HEK293 (cell line): ENCODE data around the gene CYP26B1.

Experiments
- CTCF ChIA-PET: fragments of 350-600 bp; formaldehyde crosslinking; extraction: SDS; loops from one replicate; lab custom pipeline; 2021; ENCODE audit warnings: antibody characterized with exemption; lab: Yijun Ruan, JAX
- POLR2A ChIA-PET: fragments of 300-600 bp; formaldehyde crosslinking; extraction: SDS; loops from one replicate; lab custom pipeline; 2020; ENCODE audit warnings: antibody characterized with exemption, inconsistent platforms; lab: Yijun Ruan, JAX
- H3K27ac ChIP-seq: fragments of 200-500 bp; sonication (Bioruptor generic); 2 replicates; pipeline ENCODE4 v1.5.1; 2014; ENCODE audit warnings: low read depth, low read length, control low read depth, inconsistent platforms; ENCODE audit errors: extremely low read depth
- H3K36me3 ChIP-seq, 2 experiments: fragments of 200-500 bp in 1 of 2; sonication (Bioruptor generic) in 1 of 2; 1 replicate in 1 of 2; 2 replicates in 1 of 2; pipeline ENCODE4 v1.5.1; 2014 to 2017; ENCODE audit warnings: inconsistent platforms in 2 of 2, low read length in 2 of 2; ENCODE audit not compliant: control insufficient read depth in 2 of 2, insufficient read depth in 1 of 2
- H3K4me1 ChIP-seq: fragments of 200-500 bp; sonication (Bioruptor generic); 2 replicates; pipeline ENCODE4 v1.5.1; 2014; ENCODE audit warnings: mild to moderate bottlenecking, low read length, inconsistent platforms; ENCODE audit not compliant: control insufficient read depth, insufficient read depth
- H3K4me3 ChIP-seq: 2 replicates; pipeline ENCODE4 v1.5.1; 2011; ENCODE audit warnings: low read depth, mild to moderate bottlenecking, control low read depth, low read length, moderate library complexity
- H3K9me3 ChIP-seq: fragments of 200-500 bp; sonication (Bioruptor generic); 2 replicates; pipeline ENCODE4 v1.5.1; 2014; ENCODE audit warnings: low read depth, low read length, inconsistent platforms; ENCODE audit not compliant: control insufficient read depth, insufficient read depth
- AEBP2 ChIP-seq: fragments of 450-650 bp; formaldehyde crosslinking; IDR thresholded peaks from 2 replicates; pipeline ENCODE4 v1.5.1; 2016; ENCODE audit warnings: missing biosample characterization, missing genetic modification characterization, borderline replicate concordance
- MZF1 ChIP-seq: fragments of 450-650 bp; formaldehyde crosslinking; IDR thresholded peaks from 2 replicates; pipeline ENCODE4 v1.5.1; 2017; ENCODE audit warnings: missing biosample characterization, missing genetic modification characterization, borderline replicate concordance
- OVOL3 ChIP-seq: fragments of 450-650 bp; formaldehyde crosslinking; IDR thresholded peaks from 2 replicates; pipeline ENCODE4 v1.5.1; 2016; ENCODE audit warnings: missing biosample characterization, missing genetic modification characterization
- PATZ1 ChIP-seq: fragments of 450-650 bp; formaldehyde crosslinking; IDR thresholded peaks from 2 replicates; pipeline ENCODE4 v1.5.1; 2016; ENCODE audit warnings: missing biosample characterization, missing genetic modification characterization
- REPIN1 ChIP-seq: fragments of 450-650 bp; formaldehyde crosslinking; IDR thresholded peaks from 2 replicates; pipeline ENCODE4 v1.5.1; 2017; ENCODE audit warnings: missing biosample characterization, missing genetic modification characterization, low read depth
- SALL2 ChIP-seq: fragments of 450-650 bp; formaldehyde crosslinking; IDR thresholded peaks from 2 replicates; pipeline ENCODE4 v1.5.0; 2017; ENCODE audit warnings: missing biosample characterization, mild to moderate bottlenecking, missing genetic modification characterization, borderline replicate concordance
- SP2 ChIP-seq: fragments of 450-650 bp; formaldehyde crosslinking; IDR thresholded peaks from 2 replicates; pipeline ENCODE4 v1.5.1; 2016; ENCODE audit warnings: missing biosample characterization, missing genetic modification characterization
- SP3 ChIP-seq: fragments of 450-650 bp; formaldehyde crosslinking; IDR thresholded peaks from 2 replicates; pipeline ENCODE4 v1.5.1; 2016; ENCODE audit warnings: missing biosample characterization, missing genetic modification characterization
- YY2 ChIP-seq: fragments of 450-650 bp; formaldehyde crosslinking; IDR thresholded peaks from 2 replicates; pipeline ENCODE4 v1.5.1; 2016; ENCODE audit warnings: missing biosample characterization, missing genetic modification characterization
- ZBTB1 ChIP-seq: fragments of 450-650 bp; formaldehyde crosslinking; IDR thresholded peaks from 2 replicates; pipeline ENCODE4 v1.5.1; 2016; ENCODE audit warnings: missing biosample characterization, missing genetic modification characterization
- ZFP41 ChIP-seq: fragments of 450-650 bp; formaldehyde crosslinking; IDR thresholded peaks from 2 replicates; pipeline ENCODE4 v1.5.1; 2016; ENCODE audit warnings: missing biosample characterization, missing genetic modification characterization, borderline replicate concordance
- ZNF157 ChIP-seq: fragments of 450-650 bp; formaldehyde crosslinking; IDR thresholded peaks from 2 replicates; pipeline ENCODE4 v1.5.1; 2016; ENCODE audit warnings: missing biosample characterization, missing genetic modification characterization
- ZNF184 ChIP-seq: fragments of 450-650 bp; IDR thresholded peaks from 2 replicates; pipeline ENCODE4 v1.5.1; 2018; ENCODE audit warnings: missing biosample characterization, mild to moderate bottlenecking, missing genetic modification characterization
- ZNF211 ChIP-seq: fragments of 450-650 bp; formaldehyde crosslinking; IDR thresholded peaks from 2 replicates; pipeline ENCODE4 v1.5.1; 2016; ENCODE audit warnings: low read depth, missing biosample characterization, missing genetic modification characterization
- ZNF280D ChIP-seq: fragments of 450-650 bp; formaldehyde crosslinking; IDR thresholded peaks from 2 replicates; pipeline ENCODE4 v1.5.1; 2016; ENCODE audit warnings: missing biosample characterization, missing genetic modification characterization
- ZNF433 ChIP-seq: fragments of 450-650 bp; formaldehyde crosslinking; IDR thresholded peaks from 2 replicates; pipeline ENCODE4 v1.5.1; 2016; ENCODE audit warnings: missing biosample characterization, missing genetic modification characterization, low read depth
- ZNF449 ChIP-seq: fragments of 450-650 bp; formaldehyde crosslinking; IDR thresholded peaks from 2 replicates; pipeline ENCODE4 v1.5.1; 2017; ENCODE audit warnings: missing biosample characterization, mild to moderate bottlenecking, missing genetic modification characterization, moderate library complexity
- ZNF501 ChIP-seq: fragments of 450-650 bp; formaldehyde crosslinking; IDR thresholded peaks from 2 replicates; pipeline ENCODE4 v1.5.1; 2016; ENCODE audit warnings: missing biosample characterization, missing genetic modification characterization
- ZNF548 ChIP-seq: fragments of 450-650 bp; formaldehyde crosslinking; IDR thresholded peaks from 2 replicates; pipeline ENCODE4 v1.5.1; 2016; ENCODE audit warnings: missing biosample characterization, missing genetic modification characterization
- ZNF626 ChIP-seq: fragments of 450-650 bp; sonication (Bioruptor Pico); formaldehyde crosslinking; IDR thresholded peaks from 2 replicates; pipeline ENCODE4 v1.5.1; 2018; ENCODE audit warnings: missing biosample characterization, missing genetic modification characterization, inconsistent platforms
- ZNF660 ChIP-seq: fragments of 450-650 bp; IDR thresholded peaks from 2 replicates; pipeline ENCODE4 v1.5.1; 2018; ENCODE audit warnings: missing biosample characterization, mild to moderate bottlenecking, missing genetic modification characterization
- ZNF768 ChIP-seq: fragments of 450-650 bp; formaldehyde crosslinking; IDR thresholded peaks from 2 replicates; pipeline ENCODE4 v1.5.1; 2018; ENCODE audit warnings: missing biosample characterization, mild to moderate bottlenecking, missing genetic modification characterization
- ZNF777 ChIP-seq: fragments of 450-650 bp; formaldehyde crosslinking; IDR thresholded peaks from 2 replicates; pipeline ENCODE4 v1.5.1; 2017; ENCODE audit warnings: missing biosample characterization, missing genetic modification characterization, borderline replicate concordance
- ZNF830 ChIP-seq: fragments of 450-650 bp; IDR thresholded peaks from 2 replicates; pipeline ENCODE4 v1.5.0; 2018; ENCODE audit warnings: missing biosample characterization, missing genetic modification characterization, low read depth, mild to moderate bottlenecking, moderate library complexity

CYP26B1 gene

GRCh38 chr2:72153026-72153791 is 5.5 kb upstream of the CYP26B1 start (continued):
- no peak for TF ChIP-seq ZNF184 (tag by site-specific recombination)
- TF ChIP-seq ZNF830 (tag by site-specific recombination) = no peak

GRCh38 chr2:72150861-72151356 is 3.2 kb upstream of the CYP26B1 start:
- Histone ChIP-seq H3K4me3 (no peak overlapping the region), H3K4me1 (peaks cover 9% of the 10 kb centered on the region), H3K36me3 (no peaks in the 10 kb centered on the region)
- TF ChIP-seq ZBTB1 (tag by site-specific recombination) (no peak), ZNF449 (tag by site-specific recombination) (no peak), ZNF768 (tag by site-specific recombination) (no peak), ZNF433 (no peak), SALL2 (no peak), REPIN1 (tag by site-specific recombination) (no peak), YY2 (no peak), ZNF211 (tag by site-specific recombination) (no peak), ZNF626 (tag by site-specific recombination) (no peak), SP2 (tag by site-specific recombination) (no peak), PATZ1 (no peak), ZFP41 (tag by site-specific recombination) (no peak)
- TF ChIP-seq, all 188 proteins: peak for 0
- CTCF ChIA-PET = interaction anchor here (0.7 to 6.4 kb wide), 34 partner anchors 11 to 713 kb away, joined by 3 to 103 read pairs (median 5); no protein-coding TSS in a partner anchor
- Histone ChIP-seq H3K9me3 (no peaks in the 10 kb centered on the region), H3K27ac (no peak overlapping the region)
- POLR2A ChIA-PET = no interaction called here

GRCh38 chr2:72150157-72150860 is 2.6 kb upstream of the CYP26B1 start:
- H3K36me3 ChIP-seq = no peaks in the 10 kb centered on the region
- POLR2A ChIA-PET = interaction anchor here (1.3 kb wide), 1 partner anchor 13 kb away, joined by 3 read pairs; no protein-coding TSS in a partner anchor
- CTCF ChIA-PET = interaction anchor here (0.6 to 6.4 kb wide), 53 partner anchors 12 to 713 kb away, joined by 3 to 103 read pairs (median 3); no protein-coding TSS in a partner anchor
- peak overlapping the region; percentile 30 for H3K4me3 ChIP-seq
- H3K9me3 ChIP-seq = no peaks in the 10 kb centered on the region
- H3K4me1 ChIP-seq = peaks cover 11% of the 10 kb centered on the region
- H3K27ac ChIP-seq = no peak overlapping the region; the same call in 1 of the 2 replicates
- TF ChIP-seq ZNF280D (tag by site-specific recombination) (no peak), OVOL3 (tag by site-specific recombination) (no peak), ZNF548 (tag by site-specific recombination) (no peak), MZF1 (no peak), ZNF501 (tag by site-specific recombination) (0 out of 2 replicates have a peak, but pooled peaks have one; percentile 53), AEBP2 (tag by site-specific recombination) (no peak), ZNF660 (tag by site-specific recombination) (0 out of 2 replicates have a peak, but pooled peaks have one; percentile 7), ZNF777 (tag by site-specific recombination) (peak; percentile 61; the same call in 1 of the 2 replicates), SP3 (no peak), ZBTB1 (tag by site-specific recombination) (no peak), ZNF157 (no peak)
